Omental fat pad (tissue), 4 donors: Measurements from ENCODE around the gene RTKN2. TPM values are rescaled to one million over a fixed set of nuclear protein-coding genes. Genes with fewer than 3 reads are reported as not detected.

ENCODE experiments used
- ATAC-seq: fragments of 150-250 bp; one replicate; pipeline ENCODE4 v1.9.1; 2016; ENCODE audit warnings: mild to moderate bottlenecking, moderate library complexity; ENCODE audit not compliant: low FRiP score
- DNase-seq: peaks from one replicate; pipeline ENCODE4 v3.0.0-alpha.2; 2019; ENCODE audit warnings: low spot score
- CTCF ChIP-seq, 3 donors: fragments of 450-650 bp; IDR thresholded peaks; one replicate each; pipeline ENCODE4 v1.5.1; 2016 to 2017; ENCODE audit warnings: antibody characterized with exemption in 3 of 3, mild to moderate bottlenecking in 3 of 3, moderate library complexity in 2 of 3
- total RNA-seq, 4 donors: library from RNA; depleted of rRNA; stranded (reverse); fragments of >200 nt; gene quantifications; one replicate each; pipeline ENCODE4 v1.1.0, GENCODE V29; 2016

The RTKN2 gene, protein sequence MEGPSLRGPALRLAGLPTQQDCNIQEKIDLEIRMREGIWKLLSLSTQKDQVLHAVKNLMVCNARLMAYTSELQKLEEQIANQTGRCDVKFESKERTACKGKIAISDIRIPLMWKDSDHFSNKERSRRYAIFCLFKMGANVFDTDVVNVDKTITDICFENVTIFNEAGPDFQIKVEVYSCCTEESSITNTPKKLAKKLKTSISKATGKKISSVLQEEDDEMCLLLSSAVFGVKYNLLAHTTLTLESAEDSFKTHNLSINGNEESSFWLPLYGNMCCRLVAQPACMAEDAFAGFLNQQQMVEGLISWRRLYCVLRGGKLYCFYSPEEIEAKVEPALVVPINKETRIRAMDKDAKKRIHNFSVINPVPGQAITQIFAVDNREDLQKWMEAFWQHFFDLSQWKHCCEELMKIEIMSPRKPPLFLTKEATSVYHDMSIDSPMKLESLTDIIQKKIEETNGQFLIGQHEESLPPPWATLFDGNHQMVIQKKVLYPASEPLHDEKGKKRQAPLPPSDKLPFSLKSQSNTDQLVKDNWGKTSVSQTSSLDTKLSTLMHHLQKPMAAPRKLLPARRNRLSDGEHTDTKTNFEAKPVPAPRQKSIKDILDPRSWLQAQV
- under 1 TPM in 3 of 4 donors, not detected in 1; 0.09 to 0.48 (median 0.38) TPM for total RNA-seq

GRCh38 chr10:62268399-62269114 is at the start of gene RTKN2:
Gene RTKN2, minus strand, starts transcription at chr10:62268844. Its CDS starts 234 bp downstream, at chr10:62268610.
- TF ChIP-seq CTCF (IDR thresholded peaks at IDR 0.05), result no peak
- DNase-seq (no peak), ATAC-seq (peak; percentile 87)

DNA sequence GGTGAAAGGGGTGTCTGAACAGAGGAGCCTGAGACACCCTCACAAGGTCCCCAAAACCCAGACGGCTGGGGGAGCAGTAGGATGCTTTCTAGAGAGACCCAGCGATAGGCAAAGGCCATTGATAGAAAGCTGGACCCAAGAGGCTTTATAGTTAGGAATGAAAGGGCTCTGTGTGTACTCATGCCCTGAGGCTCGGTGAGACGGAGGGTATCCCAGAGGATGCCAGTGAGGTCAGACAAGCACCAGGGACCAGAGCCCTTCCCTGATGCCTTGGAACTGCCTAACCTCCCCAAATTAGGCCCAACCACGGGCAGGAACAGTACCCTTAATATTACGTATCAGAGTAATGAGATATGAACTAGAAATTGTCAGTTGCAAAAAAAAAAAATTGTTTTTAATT is 48.6 kb upstream of the RTKN2 start:
- no peak for ATAC-seq
- TF ChIP-seq CTCF (IDR thresholded peaks at IDR 0.05), result no peak
- DNase-seq, result no peak

- no peak for DNase-seq
- ATAC-seq, result no peak
- TF ChIP-seq CTCF (IDR thresholded peaks at IDR 0.05), result no peak
These were observed 40.6 kb upstream of the RTKN2 start for GRCh38 chr10:62309254-62309653.

- ATAC-seq (no peak), DNase-seq (no peak)
- no peak for TF ChIP-seq CTCF (IDR thresholded peaks at IDR 0.05)
These were observed 39.5 kb upstream of the RTKN2 start for GRCh38 chr10:62308101-62308500.

GRCh38 chr10:62307635-62308034 is 39.0 kb upstream of the RTKN2 start:
- TF ChIP-seq CTCF (IDR thresholded peaks at IDR 0.05), result no peak
- DNase-seq (no peak), ATAC-seq (no peak)

DNA sequence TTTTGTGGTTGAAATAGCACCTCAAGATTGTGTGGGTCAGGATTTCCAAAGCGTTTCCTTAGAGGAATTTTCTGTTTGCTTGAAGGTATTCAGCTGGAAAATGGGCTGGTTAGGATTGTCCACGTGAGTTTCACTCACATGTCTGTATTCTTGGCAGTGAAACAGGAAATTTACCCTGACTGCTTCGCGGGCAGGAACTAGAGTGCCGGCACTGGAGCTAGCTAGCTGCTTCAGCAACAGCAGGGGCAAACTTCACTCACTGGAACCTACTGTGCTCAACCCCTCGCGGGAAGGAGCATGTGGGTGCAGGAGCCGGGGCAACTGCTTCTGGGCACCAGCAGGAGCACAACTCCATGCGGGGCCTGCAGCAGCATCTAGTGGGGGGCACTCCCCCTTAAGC is 38.0 kb upstream of the RTKN2 start:
- DNase-seq (no peak), ATAC-seq (no peak)
- no peak for TF ChIP-seq CTCF (IDR thresholded peaks at IDR 0.05)
